Activated CD4-positive, alpha-beta T cell treated with anti-CD3 and anti-CD28 coated beads, Interleukin-2, Interleukin-6, amounts not matched to agents 100 ng/mL and 50 ng/mL, durations not matched to agents 16 hours and 8 hours (primary cell): ENCODE measurements around the gene SF1.

Source experiments
- DNase-seq: peaks from one replicate; pipeline ENCODE4 v3.0.0-alpha.2; 2020

The SF1 gene

DNA sequence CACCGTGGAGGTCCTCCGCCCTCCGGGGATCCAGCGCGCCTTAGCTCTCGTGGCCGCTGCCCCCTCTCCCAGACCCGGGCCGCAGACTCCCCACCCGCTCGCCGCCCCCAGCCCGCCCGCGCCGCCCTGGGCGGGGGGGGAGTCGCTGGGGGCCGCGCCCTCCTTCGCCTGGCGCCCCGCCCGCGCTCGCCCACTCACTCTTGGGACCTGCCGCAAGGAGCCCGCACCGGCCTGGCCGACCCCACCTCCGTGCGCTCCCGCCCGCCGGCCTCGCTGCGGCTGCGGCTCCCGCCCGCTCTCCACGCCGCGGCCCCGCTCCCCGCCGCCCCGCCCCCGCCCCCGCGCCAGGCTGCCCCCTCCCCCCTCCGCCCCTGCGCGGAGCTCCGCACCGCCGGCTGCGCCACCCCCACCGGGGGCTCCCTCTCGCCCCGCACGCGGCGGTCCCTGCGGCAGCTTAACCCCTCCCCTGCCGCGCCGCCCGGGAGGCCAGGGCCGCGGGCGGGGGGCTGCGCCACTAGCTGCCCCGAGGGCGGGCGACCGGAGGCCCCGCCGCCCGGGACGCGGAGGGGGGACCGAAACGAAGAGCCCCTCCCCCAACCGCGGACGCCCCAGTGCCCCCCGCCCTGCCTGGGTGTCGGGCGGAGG lies 33.7 kb downstream of the SF1 start:
- no peak for DNase-seq

DNA sequence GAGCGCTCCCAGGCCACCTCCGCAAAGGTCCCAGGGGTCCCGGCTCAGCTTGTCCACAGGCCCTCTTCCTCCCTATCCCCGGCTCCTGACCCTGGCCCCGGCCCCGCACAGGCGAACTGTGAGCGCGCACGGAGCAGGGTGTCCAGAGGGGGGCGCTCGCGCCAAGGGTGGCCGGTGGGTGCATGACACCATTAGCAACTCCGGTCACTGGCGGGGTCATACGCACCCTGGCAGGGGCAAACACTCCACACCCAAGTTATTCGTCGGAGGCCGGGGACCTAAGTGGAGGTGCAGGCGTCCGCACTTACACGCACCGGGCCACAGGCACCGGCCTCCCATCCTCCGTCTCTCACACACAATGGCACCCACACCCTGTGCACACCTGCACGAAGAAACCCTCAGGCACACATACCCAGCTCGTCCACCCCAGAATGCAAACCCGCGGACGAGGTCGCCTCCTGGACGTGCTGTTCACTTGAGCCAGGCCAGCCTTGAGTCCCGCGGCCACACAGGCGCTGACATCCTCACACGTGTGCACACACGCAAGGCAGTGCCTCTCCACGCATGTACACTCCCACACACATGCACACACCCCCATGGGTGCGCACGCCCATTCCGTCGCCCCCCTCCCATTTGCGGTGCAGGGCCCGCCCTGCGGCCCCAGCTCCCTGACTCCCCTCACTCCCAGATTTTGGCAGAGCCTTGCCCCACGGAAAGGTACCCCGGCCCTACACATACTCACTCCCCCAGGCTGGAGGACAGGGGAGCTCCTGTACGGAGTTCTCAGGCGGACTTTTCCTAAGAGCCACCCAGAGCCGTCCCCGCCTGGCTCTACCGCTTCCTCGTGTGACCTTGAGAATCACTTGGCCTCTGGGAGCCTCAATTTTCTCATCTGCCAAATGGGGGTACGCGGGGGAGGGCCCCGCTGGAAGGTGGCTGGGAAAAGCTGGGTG lies 34.5 kb downstream of the SF1 start, which contains the start of gene RASGRP2:
RASGRP2 (minus strand) TSS at position 552 of the 953 bp plus-strand sequence. CDS start 1,276 bp downstream, outside the sequence.
- DNase-seq, result peak; percentile 85

DNA sequence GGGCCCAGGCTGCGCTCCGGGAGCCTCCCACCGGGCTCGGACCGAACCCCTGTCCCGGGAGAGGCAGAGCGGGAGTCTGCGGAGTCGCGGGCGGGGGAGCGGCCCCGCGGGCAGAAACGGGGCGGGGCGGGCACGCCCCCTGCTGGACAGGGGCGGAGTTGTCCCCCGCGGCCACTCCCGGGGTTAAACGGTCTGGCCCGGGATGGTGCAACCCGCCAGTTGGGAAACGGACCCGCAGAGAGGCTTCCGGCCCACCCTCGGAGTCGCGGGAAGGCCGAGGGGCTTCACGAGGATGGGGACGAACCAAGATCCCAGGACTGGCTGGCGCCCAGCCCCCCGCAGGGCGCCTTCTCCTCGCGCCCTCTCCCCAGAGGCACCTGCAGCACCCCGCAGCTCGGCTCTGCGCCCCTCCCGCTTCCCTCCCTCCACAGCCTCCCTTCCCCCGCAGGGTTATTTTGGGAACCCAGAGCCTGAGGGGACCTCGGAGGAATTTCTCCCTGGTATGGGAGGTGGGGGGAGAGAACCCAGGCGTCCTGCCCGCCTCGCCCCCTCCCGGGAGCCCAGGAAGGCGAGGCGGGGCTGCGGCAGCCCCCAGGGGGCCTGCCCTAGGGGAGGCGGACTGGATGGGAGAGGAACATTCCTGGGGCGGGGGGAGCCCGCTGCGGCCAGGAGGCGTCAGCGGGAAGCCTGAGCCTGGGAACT lies 35.3 kb downstream of the SF1 start:
- peak; percentile 79 for DNase-seq

DNA sequence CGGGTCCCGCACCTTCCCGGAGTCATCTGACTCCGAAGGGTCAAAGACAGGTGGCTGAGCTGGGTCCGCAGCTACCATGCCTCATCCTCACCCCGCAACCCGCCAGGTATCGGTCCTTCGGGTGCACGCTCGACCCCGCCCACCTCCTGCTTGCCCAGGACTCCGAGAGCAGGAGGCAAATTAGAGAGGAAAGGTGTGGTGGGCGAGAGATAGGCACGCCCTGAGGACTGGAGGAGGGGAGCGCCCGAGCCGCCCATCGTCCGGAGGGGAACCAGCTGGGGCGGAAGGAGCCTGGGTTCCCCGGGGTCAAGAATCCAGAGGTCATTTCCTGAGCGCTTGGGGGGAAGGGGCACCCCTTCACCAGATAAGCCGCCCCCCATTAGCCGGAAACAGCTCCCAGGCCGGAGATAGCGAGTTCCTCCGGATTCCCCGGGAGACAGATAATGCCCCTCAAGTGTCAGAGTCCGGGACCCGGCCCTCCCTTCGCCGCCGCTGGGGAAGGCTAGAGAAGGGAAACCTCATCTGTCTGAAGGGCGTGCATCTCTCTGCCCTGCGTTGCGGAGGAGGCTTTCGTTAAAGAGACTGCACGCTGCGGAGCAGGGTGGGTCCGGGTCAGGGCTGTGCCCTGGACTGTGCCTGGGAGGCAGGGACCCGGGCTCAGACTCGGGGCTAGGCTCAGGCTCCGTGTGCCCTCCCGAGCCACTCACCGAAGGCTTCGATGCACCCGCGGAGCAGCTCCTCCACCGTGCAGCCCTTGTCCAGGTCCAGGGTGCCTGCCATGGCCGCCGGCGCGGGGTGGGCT lies 36.1 kb downstream of the SF1 start:
- no peak for DNase-seq

DNA sequence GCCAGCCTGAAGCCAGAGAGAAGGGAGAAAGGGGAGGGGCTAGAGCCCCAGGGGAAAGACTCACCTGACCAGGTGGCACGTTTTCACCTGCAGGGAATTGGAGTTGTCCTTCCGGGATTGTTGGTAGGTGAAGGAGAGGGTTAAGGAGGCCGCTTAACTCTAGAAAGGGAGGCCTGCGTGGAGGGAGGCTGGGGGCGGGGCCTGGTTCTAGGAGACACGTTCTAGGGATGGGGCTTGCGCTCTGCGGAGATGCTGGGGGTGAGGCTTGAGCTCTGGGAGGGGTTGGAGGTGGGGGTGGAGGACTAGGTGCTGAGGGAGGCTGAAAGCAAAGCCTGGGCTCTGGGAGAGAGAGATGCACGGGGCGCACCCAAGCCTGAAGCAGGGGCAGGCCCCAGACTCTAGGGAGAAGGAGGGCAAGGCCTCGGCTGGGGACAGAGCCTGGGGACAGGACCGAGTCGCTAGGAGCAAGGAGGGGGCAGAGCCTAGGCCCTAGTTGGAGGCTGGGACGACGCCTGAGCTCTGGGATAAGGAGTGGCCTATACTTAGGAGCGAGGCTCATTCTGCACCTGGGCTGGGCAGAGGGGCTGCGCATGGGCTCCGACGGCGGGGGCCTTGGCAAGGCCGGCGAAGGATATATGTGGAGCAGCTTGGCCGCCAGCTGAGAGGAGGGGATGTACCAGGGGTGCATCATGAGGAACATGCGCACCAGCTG lies 36.8 kb downstream of the SF1 start:
- DNase-seq, result no peak

DNA sequence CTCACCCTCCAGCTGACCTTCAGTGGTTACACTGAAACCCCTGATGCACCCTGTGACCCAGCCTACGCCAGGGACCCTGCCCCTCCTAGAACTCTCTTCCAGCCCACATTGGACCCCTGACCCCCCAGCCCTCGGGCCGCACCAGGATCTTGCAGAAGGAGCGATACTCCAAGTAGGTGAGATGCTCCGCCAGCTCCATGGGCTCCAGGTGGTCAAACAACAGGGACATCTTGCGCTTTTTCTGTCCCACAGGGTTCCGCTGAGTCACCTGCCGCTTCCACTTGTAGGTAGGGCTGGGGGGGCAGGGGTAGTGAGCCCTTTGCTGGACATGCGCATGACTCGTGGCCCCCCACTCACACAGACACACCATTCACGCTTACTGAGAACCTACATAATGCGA lies 38.5 kb downstream of the SF1 start:
- no peak for DNase-seq

DNA sequence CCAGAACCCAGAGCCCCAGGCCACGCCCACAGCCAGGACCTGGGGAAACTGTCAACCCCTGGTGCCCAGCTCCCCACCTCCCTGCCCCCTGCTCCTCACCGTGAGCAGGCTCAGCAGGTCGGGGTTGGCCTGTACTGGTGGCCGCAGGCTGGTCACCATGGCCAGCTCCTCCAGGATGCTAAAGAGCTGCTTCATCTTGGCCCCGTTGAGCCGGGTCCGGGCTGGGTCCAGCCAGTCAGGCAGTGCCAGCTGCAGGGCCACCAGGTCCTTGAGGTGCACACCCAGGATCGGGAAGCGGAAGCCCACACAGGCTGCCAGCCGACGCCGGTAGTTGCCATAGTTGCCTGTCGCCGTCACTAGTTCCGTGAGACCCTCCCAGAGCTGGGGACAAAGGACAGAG lies 41.7 kb downstream of the SF1 start:
- no peak for DNase-seq

DNA sequence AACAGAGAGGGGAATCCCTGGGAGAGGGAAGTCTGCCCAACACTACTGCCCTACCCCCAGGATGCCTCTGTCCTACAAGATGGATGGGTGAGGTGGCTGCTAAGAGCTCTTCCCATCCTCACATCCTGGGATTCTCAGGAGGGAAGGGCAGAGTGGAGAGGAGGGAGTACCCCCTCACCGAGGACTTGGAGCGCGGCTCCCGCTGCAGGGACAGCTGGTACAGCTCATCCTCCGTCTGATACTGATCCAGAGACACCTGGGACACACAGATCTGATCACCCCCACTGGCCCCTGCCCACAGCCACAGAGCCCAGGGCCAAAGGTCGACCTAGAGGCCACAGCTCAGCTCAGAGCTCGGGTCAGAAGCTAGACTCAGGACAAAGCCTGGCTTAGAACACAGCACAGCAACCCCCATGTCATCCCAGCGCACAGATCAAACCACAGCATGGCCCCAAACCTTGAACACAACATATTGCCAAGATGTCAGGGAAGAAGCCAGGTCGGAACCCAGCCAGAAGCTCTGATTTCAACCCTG lies 42.5 kb downstream of the SF1 start:
- no peak for DNase-seq

DNA sequence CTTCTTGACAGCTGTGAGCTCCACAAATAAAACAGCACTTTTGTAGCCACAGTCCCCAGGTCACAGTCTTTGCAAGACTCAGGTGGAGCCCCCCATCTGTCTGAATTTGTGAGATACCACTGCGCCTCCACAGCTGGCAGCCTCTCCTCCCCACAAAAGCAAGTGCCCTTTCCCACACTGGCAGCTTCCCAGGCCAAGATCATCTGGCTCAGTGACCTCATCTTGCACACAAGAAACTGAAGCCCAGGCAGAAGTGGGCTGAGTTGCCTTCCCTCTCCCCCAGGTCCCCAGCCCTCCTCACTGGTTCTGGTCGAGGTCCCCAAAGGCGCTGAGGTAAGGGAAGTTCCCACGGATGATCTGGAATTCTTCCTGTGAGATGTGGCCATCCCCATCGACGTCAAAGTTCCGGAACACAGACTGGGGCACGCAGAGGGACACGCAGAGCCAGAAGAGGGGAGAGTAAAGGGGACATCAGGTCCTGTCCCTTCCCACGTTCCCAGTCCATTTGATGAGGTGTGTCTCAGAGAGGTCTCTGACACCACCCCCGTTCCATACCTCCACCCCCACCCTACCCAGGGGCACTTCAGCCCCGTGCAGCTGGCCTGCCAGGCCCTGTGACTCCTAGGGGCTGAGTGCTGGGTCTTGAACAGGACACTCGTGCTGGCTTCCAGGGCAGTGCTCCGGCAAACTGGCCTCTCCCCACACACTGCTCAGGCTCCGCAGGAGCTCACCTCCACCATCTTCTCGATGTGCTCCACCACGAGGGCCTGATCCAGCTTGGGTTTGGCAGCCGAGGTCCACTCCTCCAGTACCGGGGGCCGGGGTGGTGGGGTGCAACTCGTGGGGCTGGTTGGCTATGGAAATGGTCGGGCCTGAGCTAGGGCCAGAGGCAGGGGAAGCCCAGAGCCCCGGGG lies 43.3 kb downstream of the SF1 start:
- no peak for DNase-seq

DNA sequence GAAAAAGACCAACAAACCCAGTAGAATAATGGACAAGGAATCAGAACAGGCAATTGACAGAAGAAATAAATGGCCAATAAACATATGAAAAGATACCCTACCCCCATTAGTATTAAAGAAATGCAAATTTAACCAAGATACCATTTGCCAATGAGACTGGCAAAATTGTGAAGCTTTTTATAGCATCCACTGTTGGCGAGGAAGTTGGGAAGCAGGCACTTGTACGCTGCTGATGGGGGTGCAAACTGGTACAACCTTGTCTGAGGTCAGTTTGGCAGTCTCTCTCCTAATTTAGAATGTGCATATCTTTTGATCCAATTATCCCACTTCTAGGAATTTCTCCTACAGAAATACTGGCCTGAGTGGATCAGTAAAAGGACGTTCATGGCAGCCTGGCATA lies 46.7 kb downstream of the SF1 start:
- no peak for DNase-seq

DNA sequence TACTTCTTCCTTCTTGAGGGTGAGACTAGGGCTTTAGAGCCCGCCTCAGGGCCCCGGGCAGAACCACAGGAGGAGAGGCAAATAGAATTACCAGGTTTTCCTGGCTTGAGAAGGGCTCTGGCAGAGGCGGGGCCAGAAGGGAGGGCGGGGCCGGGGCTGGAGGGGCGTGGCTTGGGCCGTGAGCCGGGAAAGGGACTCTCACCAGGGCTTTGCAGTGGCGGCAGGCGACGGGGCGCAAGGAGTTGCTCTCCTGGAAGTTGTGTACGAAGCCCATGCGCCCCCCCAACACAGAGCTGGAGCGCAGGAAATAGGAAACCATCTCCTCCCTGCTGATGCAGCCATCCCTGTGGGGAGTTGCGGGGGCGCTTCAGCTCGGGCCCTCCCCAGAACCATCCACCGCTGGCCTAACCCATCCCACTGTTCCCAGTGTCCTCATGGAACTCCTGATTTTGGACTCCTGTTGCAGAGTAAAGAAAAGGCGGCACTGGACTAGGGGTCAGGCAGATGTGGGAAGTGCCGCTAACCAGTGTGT lies 48.4 kb downstream of the SF1 start:
- no peak for DNase-seq

DNA sequence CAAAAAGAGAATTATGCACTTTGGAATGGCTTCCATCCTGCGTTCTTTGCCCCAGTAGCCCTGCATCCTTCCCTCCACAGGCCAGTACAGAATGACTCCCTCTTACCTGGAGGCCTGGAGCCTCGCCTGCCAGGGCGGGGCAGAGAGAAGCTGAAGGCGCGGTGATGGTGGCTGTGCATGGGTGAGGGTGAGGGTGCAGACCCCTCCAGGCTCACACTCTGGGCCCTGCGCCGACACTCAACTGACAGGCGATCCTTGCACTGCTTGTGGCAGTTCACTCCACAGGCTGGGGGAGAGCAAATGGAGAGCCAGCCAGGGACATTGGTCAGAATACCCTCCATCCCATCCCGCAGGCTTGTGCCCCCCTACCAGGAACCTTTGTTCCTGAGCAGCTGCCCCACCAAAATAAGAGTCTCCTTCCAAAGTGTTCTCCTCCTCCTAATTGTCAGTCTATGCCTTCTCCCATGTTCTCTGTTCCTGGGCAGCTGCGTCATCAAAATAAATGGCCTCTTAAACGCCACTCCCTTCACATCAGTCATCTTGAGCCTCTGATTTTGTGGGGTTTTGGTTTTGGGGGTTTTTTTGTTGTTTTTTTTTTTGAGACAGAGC lies 49.5 kb downstream of the SF1 start:
- DNase-seq, result no peak

DNA sequence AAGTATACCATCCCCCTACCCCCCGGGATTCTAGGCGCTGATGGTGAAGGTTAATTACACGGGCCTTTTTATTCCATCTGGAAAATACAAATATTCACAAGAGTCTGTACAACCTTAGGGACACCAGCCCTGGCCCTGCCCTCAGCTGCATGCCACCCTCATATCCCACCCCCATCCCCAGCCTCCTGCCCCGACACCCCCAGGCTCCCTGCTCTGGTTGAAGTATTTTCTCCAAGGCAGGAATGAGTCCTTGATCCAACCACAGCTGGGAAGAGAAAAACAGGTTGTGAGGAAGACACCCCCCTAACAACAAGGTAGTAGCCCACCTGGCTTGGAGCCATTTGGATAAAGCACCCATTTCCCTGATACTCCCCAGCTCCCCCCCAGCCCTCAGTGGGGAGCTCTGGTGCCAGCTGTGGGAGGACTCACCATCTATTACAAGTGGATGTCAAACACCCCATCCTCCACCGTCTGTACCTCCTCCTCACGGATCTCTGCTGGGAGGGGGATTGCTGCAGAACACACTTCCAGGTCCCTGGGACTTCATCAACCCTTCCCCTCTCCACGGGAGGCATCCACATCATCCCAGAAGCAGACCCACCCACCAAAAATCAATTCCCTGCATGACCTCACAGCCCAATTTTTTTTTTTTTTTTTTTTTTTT lies 51.3 kb downstream of the SF1 start:
- no peak for DNase-seq

DNA sequence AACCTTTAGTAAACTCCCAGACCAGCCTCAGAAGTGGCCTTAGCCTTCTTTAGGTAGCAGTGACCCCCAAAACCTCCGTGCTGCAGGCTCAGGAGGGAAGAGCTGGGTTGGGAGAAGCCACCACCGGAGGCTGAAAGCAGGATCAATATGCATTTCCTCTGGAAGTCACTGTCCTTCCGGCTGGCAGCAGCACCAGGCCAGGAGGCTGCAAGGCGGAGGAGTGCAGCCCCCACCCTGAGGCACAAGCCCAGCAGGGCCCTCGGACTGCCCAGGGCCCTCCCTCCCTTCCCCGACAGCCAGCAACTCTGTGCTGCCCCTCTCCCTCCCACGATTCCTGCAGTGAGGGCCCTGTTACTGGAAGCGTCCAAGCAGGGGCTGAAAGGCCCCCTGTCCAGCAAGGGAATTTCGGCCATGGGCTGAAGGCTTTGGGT lies 52.1 kb downstream of the SF1 start:
- no peak for DNase-seq

DNA sequence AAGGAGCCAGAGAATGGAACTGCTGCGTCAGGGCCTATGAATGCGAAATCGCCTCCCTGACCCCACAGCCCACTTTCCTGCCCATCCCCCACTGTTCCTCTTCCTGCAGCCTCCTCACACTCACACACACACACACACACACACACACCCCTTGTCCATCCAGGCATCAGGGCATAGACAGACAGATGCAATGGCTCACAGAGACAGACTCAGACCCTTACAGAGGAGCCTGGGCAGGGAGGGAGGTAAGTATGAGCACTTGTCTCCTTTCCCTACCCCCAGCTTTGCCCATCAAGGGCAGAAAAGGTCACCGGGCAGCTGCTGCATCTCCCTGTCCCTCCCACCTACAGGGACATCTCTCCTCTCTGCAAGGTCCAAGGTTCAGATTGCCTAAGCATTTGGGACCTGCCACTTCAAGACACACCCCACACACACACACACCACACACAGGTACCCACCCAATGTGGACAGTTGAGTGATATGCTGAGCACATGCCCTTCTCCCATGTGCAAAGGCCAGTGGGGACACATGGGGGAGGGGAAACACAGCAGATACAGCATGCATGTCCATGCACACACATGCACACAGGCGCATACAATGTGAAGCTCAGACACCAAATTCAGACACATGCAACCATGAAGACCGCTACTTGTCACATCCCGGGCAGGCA lies 53.3 kb downstream of the SF1 start:
- no peak for DNase-seq

DNA sequence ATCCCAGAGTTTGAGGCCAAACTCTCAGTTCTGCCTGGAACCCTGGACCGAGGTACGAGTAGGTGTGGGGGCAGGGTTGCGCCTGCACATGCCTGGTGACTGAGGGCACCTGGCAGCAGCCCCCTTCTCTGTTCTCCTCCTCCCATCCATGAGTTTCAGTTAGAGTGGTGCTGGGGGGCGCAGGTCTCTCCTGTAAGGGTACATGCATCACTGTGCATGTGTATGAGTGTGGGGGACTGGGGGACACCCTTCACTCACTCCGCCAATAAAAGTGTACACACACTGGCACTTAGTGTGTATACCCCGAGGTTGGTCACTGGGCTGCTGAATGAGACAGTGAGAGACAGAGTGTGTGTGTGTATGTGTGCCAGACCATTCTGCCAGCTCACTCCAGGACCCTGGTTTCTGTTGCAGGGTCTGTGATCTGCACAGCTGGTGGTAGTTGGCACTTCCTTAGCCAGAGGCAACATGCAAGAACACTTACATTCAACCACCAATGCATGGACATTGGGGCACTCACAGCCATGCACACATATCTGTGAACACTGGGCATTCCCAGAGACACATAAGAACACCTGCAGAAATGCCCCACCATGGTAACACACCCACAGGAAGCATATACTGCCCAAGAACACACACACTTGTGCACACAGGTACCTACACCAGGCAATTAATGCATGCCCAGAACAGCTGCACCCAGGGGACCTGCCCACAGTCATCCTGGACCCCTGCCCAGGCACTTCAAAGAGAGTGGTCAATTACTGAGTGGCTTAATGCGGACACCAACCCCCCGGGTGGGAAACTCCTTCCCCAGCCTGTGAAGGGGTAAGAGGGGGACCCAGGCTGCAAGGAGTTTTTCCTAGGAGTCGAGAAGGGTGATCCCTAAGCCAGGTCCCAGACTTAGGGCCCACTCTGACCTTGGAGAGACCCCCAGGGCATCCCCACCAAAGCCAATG lies 54.2 kb downstream of the SF1 start:
- DNase-seq, result no peak

DNA sequence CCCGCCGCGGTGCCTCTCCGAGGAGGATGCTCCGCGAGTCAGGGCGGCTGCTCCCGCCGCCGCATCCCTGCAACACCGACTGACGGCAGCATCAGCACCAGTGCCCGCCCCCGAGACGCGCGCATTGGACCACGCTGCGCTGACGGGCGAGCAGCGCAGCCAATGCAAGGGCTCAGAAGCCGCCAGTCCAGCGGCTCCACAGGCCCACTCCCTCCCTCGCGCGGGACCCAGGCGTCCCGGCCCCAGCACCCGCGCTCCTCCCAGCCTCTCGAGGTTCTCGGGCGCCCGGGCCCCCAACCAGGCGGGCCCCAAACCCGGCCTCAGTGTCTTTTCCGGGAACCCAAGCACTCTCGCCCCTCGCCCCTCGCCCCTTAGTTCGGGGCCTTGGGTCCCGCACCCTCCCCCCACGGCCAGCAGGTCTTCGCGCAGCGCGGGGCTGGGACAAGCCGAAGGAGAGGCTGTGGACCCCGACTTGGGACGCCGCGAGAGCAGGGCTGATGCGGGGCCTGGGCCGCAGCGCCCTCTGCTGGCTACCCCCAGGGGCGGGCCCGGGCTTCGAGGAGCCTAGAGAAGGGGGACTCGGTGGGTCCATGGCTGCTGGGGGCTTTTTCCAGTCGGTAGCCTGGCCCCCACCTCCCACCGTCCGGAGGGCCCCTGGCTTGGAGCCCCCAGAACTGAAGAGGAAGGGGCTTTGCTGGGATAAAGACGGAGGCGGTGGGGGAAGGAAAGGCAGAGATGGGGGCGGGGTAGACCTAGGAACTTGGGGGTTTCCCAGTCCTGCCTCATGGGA lies 55.0 kb downstream of the SF1 start, which contains the start of gene NRXN2:
NRXN2 (minus strand) TSS at position 81 of the 790 bp plus-strand sequence. CDS start 9,498 bp downstream, outside the sequence.
- DNase-seq, result peak; percentile 92
